NCI-H1694 (cell line): ENCODE measurements around the gene PAK4.
A peak's percentile ranks its signal among the peaks of the same experiment; 100 is the strongest.
"Not testable (repeated sequence)": the region's sequence is repeated elsewhere in the genome, so short reads cannot be mapped to it uniquely, and the experiment has no call there.

Experiments
- DNase-seq: peaks from one replicate; lab custom pipeline; 2025; lab: John Stamatoyannopoulos, UW

Gene PAK4

GRCh38 chr19:39130337-39131254, 5.0 kb downstream of the PAK4 start:
- DNase-seq, result peak; percentile 26

- DNase-seq, result no peak
Observed at GRCh38 chr19:39131255-39131755, 5.7 kb downstream of the PAK4 start.

GRCh38 chr19:39132344-39132969, 6.9 kb downstream of the PAK4 start:
- no peak for DNase-seq

- no peak for DNase-seq
Observed at GRCh38 chr19:39133431-39134270, 8.1 kb downstream of the PAK4 start.

- no peak for DNase-seq
Observed at GRCh38 chr19:39135701-39136100, 10.1 kb downstream of the PAK4 start.

GRCh38 chr19:39136225-39136940, 10.8 kb downstream of the PAK4 start:
- DNase-seq, result no peak

GRCh38 chr19:39137131-39137530, 11.5 kb downstream of the PAK4 start:
- no peak for DNase-seq

GRCh38 chr19:39138221-39139211, 12.9 kb downstream of the PAK4 start:
- no peak for DNase-seq

- DNase-seq, result no peak
Observed at GRCh38 chr19:39139305-39139874, 13.8 kb downstream of the PAK4 start.

GRCh38 chr19:39139971-39140453, 14.4 kb downstream of the PAK4 start:
- DNase-seq, result no peak

- DNase-seq, result no peak
Observed at GRCh38 chr19:39140594-39140993, 15.0 kb downstream of the PAK4 start.

GRCh38 chr19:39141929-39142328, 16.3 kb downstream of the PAK4 start:
- DNase-seq, result no peak

- no peak for DNase-seq
Observed at GRCh38 chr19:39142630-39143029, 17.0 kb downstream of the PAK4 start.

GRCh38 chr19:39143757-39144289, 18.2 kb downstream of the PAK4 start:
- DNase-seq, result not testable (repeated sequence)

- no peak for DNase-seq
Observed at GRCh38 chr19:39144290-39145071, 18.9 kb downstream of the PAK4 start.

- no peak for DNase-seq
Observed at GRCh38 chr19:39145180-39145953, 19.8 kb downstream of the PAK4 start.

- no peak for DNase-seq
Observed at GRCh38 chr19:39146091-39146490, 20.5 kb downstream of the PAK4 start.
